HG03342 (cell line): Measurements from ENCODE around the gene FZD8.

Experiments used
- ATAC-seq: cut with Tn5 transposase; IDR thresholded peaks from one replicate; pipeline ENCODE4 v1.9.1; 2021; ENCODE audit warnings: mild to moderate bottlenecking, moderate library complexity; ENCODE audit not compliant: unreplicated experiment

FZD8 gene

GRCh38 chr10:35607475-35608327, 34.4 kb downstream of the FZD8 start:
- ATAC-seq, result no peak

- ATAC-seq, result no peak
These were observed 35.7 kb downstream of the FZD8 start for GRCh38 chr10:35606430-35606829.

GRCh38 chr10:35605191-35605590, 36.9 kb downstream of the FZD8 start, which contains the start of gene GJD4:
Gene GJD4, plus strand, starts transcription at chr10:35605341. Its CDS starts 227 bp downstream, at chr10:35605568.
- no peak for ATAC-seq

- no peak for ATAC-seq
These were observed 41.9 kb downstream of the FZD8 start for GRCh38 chr10:35600193-35600592.

- no peak for ATAC-seq
These were observed 43.7 kb downstream of the FZD8 start for GRCh38 chr10:35598379-35598778.

GRCh38 chr10:35595106-35595505, 47.0 kb downstream of the FZD8 start:
- ATAC-seq, result no peak

- no peak for ATAC-seq
These were observed 47.7 kb downstream of the FZD8 start for GRCh38 chr10:35594115-35595079.

GRCh38 chr10:35592441-35592840, 49.7 kb downstream of the FZD8 start:
- no peak for ATAC-seq

GRCh38 chr10:35588836-35589235, 53.3 kb downstream of the FZD8 start:
- no peak for ATAC-seq
